Measurements from ENCODE around the gene MAJIN.

The MAJIN gene

GRCh38 chr11:64892411-64892831 is 79.5 kb downstream of the MAJIN start:
- DNase-seq (ENCODE audit: low read depth), result no peak

GRCh38 chr11:64891880-64892279 is 80.0 kb downstream of the MAJIN start:
- DNase-seq (ENCODE audit: low read depth), result no peak

- no peak for DNase-seq (ENCODE audit: low read depth)
Observed at GRCh38 chr11:64891215-64891848, 80.6 kb downstream of the MAJIN start.

- DNase-seq (ENCODE audit: low read depth), result no peak
Observed at GRCh38 chr11:64890522-64890939, 81.4 kb downstream of the MAJIN start.

GRCh38 chr11:64888729-64889511 is 83.0 kb downstream of the MAJIN start:
- DNase-seq (ENCODE audit: low read depth), result no peak

- DNase-seq (ENCODE audit: low read depth), result no peak
Observed at GRCh38 chr11:64888406-64888728, 83.5 kb downstream of the MAJIN start.
